ENCODE measurements around the gene TACC2. TPM values are rescaled to one million over a fixed set of nuclear protein-coding genes. Genes with fewer than 3 reads are reported as not detected.

The TACC2 gene, protein sequence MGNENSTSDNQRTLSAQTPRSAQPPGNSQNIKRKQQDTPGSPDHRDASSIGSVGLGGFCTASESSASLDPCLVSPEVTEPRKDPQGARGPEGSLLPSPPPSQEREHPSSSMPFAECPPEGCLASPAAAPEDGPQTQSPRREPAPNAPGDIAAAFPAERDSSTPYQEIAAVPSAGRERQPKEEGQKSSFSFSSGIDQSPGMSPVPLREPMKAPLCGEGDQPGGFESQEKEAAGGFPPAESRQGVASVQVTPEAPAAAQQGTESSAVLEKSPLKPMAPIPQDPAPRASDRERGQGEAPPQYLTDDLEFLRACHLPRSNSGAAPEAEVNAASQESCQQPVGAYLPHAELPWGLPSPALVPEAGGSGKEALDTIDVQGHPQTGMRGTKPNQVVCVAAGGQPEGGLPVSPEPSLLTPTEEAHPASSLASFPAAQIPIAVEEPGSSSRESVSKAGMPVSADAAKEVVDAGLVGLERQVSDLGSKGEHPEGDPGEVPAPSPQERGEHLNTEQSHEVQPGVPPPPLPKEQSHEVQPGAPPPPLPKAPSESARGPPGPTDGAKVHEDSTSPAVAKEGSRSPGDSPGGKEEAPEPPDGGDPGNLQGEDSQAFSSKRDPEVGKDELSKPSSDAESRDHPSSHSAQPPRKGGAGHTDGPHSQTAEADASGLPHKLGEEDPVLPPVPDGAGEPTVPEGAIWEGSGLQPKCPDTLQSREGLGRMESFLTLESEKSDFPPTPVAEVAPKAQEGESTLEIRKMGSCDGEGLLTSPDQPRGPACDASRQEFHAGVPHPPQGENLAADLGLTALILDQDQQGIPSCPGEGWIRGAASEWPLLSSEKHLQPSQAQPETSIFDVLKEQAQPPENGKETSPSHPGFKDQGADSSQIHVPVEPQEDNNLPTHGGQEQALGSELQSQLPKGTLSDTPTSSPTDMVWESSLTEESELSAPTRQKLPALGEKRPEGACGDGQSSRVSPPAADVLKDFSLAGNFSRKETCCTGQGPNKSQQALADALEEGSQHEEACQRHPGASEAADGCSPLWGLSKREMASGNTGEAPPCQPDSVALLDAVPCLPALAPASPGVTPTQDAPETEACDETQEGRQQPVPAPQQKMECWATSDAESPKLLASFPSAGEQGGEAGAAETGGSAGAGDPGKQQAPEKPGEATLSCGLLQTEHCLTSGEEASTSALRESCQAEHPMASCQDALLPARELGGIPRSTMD (N-terminal part only)
- not detected for total RNA-seq

DNA sequence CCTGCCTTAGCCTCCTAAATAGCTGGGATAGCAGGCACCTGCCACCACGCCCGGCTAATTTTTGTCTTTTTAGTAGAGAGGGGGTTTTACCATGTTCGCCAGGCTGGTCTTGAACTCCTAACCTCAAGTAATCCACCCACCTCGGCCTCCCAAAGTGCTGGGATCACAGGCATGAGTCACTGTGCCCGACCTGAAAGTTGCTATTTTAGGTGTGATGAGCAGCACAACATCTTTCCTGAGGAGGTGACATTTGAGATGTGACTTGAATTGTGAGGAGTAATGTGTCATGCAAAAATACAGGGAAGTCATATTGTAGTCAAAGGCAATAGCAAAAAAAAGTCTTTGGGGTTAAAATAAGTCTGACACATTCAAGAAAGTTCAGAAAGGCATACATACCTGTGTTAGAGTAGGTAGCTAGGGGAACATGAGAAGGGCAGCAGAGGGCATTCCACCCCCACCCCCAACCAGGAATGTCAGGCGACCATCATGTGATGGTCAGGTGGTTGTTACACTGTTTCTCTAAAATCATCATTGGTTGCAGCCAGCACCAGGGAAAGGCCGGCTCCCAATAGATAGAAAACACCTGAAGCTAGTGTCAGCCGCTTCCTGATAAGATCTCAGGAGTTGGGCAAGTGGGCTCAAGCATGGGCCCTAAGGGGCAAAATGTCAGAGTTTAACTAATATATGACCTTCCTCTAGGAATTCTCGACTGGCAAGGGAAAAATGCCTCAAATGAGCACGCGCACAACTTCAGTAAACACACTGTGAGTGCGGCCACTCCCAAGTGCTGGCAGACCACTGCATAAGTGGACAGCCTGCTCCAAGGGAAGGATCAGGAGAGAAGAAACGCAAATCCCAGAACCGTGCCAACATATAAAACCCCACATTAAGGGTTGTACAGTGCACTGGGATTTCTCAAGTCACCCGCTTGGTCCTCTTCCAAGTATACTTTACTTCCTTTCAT, at the start of gene TACC2:
Gene TACC2, plus strand, starts transcription at position 803 of the 964 bp plus-strand sequence. CDS start 32,819 bp downstream, outside the sequence.
- Mint-ChIP-seq H3K27ac (no peak within 1 kb of the TSS), H3K36me3 (ENCODE audit: low read depth) (no peaks in the 10 kb centered on the region), H3K27me3 (peaks cover 17% of the 10 kb centered on the region), H3K4me1 (ENCODE audit: low read depth) (peaks cover 3% of the 10 kb centered on the region), H3K9me3 (peaks cover 10% of the 10 kb centered on the region), H3K4me3 (no peak within 1 kb of the TSS)
- DNase-seq = peak; percentile 30
- ATAC-seq = no peak
- POLR2A ChIA-PET = no interaction called here
- CTCF ChIA-PET = no interaction called here
- intact Hi-C loops (cut with micrococcal nuclease) = no loop called here
- TF ChIP-seq, protein P1, sequence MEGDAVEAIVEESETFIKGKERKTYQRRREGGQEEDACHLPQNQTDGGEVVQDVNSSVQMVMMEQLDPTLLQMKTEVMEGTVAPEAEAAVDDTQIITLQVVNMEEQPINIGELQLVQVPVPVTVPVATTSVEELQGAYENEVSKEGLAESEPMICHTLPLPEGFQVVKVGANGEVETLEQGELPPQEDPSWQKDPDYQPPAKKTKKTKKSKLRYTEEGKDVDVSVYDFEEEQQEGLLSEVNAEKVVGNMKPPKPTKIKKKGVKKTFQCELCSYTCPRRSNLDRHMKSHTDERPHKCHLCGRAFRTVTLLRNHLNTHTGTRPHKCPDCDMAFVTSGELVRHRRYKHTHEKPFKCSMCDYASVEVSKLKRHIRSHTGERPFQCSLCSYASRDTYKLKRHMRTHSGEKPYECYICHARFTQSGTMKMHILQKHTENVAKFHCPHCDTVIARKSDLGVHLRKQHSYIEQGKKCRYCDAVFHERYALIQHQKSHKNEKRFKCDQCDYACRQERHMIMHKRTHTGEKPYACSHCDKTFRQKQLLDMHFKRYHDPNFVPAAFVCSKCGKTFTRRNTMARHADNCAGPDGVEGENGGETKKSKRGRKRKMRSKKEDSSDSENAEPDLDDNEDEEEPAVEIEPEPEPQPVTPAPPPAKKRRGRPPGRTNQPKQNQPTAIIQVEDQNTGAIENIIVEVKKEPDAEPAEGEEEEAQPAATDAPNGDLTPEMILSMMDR (IDR thresholded peaks at IDR 0.05) = no peak

DNA sequence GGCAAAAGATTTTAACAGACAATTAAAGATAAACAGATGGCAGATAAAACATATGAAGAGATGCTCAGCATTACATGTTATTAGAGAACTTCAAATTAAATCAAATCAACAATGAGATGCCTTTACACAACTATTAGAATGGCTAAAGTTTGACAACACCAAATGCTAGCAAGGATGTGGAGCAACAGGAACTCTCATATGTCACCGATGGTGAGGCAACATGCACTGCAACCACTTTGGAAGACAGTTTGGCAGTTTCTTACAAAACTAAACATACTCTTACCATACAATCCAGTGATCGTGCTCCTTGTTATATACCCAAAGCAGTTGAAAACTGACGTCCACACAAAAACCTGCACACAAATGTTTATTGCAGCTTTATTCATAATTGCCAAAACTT, 47.4 kb upstream of the TACC2 start:
- Mint-ChIP-seq H3K27ac (no peak overlapping the region), H3K4me3 (no peak overlapping the region), H3K4me1 (ENCODE audit: low read depth) (no peaks in the 10 kb centered on the region), H3K27me3 (peaks cover 24% of the 10 kb centered on the region), H3K9me3 (no peaks in the 10 kb centered on the region), H3K36me3 (ENCODE audit: low read depth) (no peaks in the 10 kb centered on the region)
- ChIA-PET CTCF (no interaction called here), POLR2A (no interaction called here)
- ATAC-seq (no peak), DNase-seq (no peak)
- intact Hi-C loops (cut with micrococcal nuclease) = no loop called here
- TF ChIP-seq, protein P1 (IDR thresholded peaks at IDR 0.05) = no peak

DNA sequence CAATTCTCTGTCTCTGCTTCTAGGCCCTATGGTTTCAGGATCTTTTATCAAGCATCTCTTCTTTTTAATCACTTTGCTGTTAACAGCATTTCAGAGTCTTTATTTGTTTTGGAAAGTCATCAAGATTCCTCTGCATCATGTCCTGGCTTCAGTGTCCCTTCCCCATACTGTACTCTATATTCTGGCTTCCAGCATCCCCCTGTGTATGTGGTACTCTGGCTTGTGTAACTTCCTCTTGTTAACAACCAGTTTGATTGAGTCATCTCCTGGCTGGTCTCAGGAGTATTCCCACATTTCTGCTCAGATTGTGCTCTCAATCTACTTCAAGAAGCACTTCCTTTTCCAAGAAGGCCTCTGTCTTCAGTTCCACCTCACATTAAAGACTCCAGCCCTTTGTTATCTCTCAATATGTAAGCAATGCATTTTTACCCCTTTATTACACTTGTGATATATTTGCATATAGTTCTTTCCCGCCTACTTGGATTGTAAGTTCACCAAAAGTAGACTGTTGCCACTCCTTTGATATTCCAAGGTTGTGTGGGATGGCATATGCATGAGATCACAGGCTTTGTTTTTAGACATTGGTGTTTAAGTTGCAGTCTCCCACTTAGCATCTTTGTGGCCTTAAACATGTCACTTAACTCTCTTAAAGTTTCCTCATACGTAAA, 46.1 kb upstream of the TACC2 start:
- Mint-ChIP-seq H3K4me1 (ENCODE audit: low read depth) (no peaks in the 10 kb centered on the region), H3K4me3 (no peak overlapping the region), H3K27me3 (peaks cover 17% of the 10 kb centered on the region), H3K9me3 (no peaks in the 10 kb centered on the region), H3K27ac (no peak overlapping the region), H3K36me3 (ENCODE audit: low read depth) (no peaks in the 10 kb centered on the region)
- DNase-seq (no peak), ATAC-seq (no peak)
- TF ChIP-seq, protein P1 (IDR thresholded peaks at IDR 0.05) = no peak
- CTCF ChIA-PET = no interaction called here
- POLR2A ChIA-PET = no interaction called here
- intact Hi-C loops (cut with micrococcal nuclease) = no loop called here

Data from activated CD8-positive, alpha-beta T cell treated with anti-CD3 and anti-CD28 coated beads for 36 hours (primary cell).